GM21737 (cell line): ENCODE results near the gene LYRM2.
A peak's percentile ranks its signal among the peaks of the same experiment; 100 is the strongest.

Source experiments
- ATAC-seq: cut with Tn5 transposase; IDR thresholded peaks from one replicate; pipeline ENCODE4 v1.9.1; 2021; ENCODE audit warnings: mild to moderate bottlenecking, moderate library complexity; ENCODE audit not compliant: unreplicated experiment

LYRM2 gene

DNA sequence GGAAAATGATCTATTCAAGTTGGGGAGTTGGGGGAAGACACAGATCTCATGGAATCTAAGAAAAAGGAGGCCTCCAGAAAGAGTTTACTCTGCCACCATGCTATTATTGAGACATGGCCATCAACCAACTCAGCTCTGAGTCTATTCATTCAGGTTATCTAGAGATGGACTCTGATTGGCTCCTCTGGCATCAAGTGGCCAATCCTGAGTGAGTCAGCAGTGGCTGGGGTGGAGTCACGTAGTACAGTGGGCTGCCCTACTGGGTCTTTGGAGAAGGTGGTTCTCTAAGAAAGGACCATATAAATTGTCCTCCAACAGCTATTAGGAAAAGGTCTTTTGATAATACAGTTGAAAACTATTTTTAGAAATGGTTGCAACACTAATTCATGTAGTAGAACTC lies 42.1 kb downstream of the LYRM2 start:
- no peak for ATAC-seq

DNA sequence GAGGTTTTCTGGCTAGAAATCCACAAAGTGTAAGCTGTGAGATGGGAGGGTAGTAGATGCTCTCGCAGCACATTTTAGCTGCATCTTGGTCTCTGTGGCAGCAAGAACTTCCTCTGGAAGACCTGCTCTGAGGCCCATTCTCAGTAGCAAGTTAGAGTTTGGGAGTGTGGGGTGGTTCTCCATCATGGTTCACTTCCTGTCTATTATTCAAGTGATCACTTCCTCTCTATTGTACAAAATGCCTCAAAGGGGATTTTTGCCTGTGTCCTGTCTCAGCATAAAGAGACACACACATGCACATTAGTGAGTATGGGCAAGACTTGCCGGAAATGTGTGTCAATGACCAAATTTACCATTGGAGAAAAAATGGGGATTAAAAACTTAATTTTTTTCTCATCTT lies 42.5 kb downstream of the LYRM2 start:
- ATAC-seq, result peak; percentile 91

DNA sequence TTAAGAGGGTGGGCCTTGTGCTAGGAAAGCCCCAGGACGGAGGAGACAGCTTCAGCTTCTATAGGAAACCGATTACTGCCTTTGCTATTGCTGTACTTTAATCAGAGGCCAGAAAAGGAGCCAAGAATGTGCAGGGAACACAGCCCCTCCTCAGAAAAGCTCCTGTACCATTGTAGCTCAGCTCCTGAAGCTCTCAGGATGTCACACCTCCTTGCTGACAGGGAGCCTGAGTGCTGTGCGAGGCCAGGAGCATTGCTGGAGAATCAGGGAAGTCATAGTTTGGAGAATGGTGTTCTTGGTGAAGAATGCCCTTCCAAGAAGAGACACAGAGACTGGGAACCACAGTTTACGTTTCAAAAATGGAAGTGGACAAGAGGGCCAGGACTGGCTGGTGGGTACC lies 46.8 kb downstream of the LYRM2 start:
- ATAC-seq, result no peak

DNA sequence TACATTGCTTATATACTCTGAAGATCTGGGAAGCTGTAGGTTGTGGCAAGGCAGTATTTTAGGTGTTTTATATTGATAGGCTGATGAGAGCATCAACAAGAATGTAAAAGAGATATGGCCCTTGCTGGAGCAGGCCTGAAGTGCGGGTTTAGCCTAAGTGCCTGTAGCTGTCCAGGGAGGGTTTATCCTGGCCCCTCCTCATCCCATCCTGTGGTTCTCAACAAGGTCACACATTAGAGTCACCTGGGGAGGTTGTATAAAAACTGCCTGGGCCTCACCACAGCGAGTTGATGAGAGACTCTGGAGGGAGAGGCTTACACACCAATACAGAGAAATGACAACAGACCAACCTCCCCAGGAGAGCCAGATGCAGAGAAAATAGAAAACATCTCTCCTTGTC lies 48.4 kb downstream of the LYRM2 start:
- ATAC-seq, result no peak

DNA sequence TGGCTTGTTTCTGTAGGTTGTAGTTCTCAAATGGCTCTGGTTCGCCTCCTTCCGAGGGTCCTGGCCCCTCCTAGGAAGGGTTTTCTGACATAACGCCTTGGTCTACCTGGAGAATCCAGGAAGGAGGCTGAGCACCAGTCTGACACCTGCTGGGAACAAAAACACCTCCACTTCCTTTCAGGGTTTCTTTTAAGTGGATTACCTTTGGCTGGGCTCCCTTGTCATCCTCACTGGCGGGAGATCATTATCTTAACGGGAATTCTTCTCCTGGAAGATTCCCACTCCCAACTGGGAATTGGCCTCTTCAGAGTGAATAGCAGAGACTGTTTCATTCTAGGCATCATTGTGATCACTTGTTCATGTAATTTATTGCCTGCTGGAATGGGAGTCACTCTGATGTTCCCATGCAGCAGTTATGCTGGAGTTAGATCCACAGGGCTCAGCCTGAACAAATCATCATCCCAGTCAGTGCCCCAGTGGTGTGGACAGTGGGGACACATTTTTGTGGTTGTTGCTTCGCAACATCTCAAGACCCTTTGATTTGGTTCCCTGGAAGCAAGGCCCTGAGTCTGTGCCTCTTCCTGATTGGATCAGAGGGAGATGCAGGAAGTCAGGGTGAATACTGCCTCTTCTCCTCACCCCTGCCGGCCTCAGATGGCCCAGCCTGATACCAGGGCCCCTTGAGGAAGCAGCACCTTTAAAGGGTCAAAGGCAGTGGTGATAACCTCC lies 49.1 kb downstream of the LYRM2 start:
- no peak for ATAC-seq

DNA sequence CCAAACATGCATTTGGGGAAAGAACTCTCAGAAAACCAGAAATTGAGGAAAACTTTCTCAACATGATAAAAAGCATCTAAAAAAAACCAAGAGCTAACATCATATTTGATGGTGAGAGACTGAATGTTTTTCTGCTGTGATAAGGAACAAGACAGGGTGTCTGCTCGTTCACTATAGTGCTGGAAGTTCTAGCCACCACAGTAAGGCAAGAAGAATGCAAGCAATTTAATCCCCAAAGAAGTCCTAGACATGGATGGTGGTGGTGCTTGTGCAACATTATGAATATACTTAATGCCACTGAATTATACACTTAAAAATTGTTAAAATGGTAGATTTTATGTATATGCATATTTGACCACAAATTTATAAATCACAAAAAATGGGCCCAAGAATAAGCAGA lies 53.4 kb downstream of the LYRM2 start:
- ATAC-seq, result no peak

DNA sequence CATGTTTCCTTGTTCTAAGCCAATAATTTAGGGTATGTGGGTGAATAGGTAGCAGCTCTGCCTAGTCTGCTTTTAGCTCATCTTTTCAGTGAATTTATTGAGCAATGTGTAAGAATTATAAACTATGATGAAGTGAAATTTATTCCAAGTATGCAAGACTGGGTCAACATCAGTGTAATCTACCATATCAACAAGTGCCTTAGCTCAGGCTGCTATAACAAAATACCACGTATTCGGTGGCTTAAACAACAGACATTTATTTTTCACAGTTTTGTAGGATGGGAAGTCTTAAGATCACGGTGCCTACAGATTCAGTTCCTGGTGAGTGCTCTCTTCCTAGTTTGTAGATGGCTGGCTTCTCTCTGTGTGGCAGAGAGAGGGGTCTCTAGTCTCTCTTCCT lies 54.0 kb downstream of the LYRM2 start:
- no peak for ATAC-seq

DNA sequence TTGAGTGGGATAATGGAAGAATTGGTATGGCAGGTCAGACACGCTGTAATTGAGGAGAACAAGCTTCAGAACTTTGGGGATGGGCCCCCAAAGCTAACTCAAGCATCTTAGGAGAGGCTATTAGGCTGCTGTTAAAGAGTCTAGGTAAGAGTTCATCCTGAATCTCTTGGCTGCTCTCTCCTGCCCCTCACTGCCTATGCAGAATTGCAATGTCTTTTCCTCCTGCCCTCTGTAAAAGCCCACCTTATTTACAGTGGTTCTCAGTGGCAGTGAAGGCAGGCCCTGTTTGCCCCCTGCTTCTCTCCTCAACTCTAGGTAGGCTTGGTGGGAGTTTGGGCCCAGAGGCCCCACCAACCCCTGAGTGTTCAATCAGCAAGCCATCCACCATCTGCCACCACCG lies 55.0 kb downstream of the LYRM2 start:
- ATAC-seq, result no peak

DNA sequence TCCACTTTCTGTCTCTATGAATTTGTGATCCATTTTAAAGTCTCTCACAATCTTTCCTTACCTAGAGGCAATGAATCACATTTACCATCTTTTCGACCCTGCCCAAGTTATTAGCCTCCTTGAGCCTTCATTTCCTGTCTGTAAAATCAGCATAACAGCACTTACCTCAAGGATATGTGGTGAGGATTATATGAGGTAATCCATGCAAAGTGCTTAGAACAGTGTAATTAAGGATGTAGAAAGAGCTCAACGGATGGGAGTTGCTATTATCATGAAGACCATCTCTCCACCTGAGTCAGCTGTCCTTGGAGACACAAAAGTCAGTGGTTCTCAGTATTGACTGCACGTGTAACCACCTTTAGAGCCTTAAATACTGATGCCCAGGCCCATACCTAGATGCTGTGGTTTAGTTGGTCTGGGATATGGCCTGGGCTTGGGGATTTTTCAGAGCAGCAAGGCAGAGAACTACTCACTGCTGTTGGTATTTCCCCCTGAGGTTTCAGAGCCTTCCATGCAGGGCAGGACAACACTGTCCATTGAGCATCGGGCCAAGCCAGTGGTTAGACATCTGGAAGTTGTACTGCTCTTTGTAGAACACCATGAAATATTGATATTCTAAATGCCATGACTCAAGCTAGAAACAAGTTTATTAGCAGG lies 55.8 kb downstream of the LYRM2 start:
- ATAC-seq, result no peak

DNA sequence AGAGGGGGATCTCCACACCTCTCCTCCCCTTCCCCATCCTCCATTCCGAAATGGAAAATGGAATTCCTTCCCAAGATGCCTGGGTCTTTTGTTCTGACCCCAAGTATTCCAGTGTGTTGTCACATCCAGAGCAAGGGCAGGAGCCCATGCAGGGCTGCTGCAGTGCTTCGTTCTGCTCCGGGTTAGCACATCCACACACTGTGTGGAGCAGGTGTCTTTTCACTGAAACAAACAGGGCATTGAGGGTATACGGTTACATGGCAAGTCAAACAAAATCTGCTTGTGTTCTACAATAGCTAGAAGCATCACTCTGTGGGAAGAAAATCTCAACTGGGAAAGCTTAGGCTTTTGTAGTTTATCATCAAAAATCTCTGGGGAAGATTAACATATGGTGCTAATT lies 56.9 kb downstream of the LYRM2 start:
- ATAC-seq, result no peak

DNA sequence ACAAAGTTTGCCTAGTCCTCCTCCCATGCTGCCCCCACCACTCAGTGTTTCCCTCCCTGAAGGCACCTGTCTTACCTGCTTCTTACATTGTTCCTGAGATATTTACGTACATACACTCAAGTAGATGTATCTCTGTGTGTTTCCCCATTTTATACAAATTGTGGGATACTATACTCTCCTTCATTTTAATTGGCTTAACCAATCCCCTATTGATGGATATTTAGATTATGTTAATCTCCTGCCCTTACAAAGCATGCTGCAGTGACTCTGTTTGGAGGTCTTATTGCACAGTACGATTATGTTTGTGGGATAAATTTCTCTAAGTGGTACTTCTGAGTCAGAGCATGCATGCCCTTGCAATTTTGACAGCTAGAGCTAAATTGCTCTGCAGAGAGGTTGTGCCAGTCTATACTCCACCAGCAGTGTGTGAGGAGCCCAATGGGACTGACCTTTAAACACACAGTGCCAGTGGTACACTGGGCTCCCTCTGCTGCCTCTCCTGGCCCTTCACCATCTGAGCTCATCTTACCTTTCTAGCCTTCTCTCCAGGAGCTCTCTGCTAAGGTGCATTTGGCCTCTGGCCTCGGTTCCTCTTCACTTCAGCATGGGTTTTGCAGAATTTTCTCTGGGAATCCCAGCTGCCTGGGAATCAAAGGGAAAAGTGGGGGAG lies 57.4 kb downstream of the LYRM2 start:
- ATAC-seq, result no peak

DNA sequence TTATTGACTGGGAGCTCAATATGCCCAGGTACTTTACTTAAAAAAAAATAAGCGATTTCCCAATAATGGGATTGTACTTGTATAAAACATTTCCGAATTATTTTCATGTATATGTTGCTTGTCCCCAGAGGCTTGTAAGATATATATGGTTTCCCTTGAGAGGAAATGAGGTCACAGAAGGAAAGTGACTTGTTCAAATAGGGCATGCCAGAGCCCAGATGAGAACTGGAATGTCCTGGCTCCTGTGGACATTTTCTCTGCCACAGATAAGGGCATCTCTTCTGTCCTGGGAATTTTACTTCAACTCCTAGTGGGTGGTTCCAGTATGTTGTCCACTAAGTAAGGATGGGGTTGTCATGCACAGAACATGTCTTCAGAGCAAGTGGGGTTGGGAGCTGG lies 63.0 kb downstream of the LYRM2 start:
- no peak for ATAC-seq

DNA sequence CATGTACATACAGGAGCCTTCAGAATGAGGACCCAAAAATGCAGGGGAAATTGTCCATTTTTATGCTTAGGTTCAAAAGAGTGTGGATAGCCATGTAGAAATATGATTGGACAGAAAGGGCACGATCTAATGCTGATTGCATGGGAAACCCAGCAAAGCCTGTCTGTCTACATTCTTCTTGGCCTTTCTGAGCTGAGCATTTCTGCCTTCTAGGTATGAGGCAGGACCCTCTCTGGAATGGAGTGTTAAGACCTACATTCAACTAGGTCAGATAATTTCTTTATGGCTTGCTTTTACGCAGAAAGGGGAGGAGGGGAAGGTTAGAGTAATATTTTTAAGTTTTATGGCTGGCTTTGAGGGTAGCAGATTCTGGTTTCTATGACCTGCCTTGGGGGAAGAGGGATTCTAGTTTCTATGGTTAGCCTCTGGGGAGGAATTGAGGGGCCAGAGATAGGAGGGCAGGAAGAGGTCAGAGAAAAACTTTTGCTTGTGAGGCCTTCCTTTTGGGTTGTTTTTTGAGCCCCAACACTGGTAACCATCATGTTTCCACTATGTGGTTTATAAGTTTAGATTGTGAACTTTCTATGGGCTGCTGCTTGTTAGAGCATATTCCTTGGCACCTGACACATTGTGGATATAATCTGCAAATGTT lies 63.5 kb downstream of the LYRM2 start:
- ATAC-seq, result no peak

DNA sequence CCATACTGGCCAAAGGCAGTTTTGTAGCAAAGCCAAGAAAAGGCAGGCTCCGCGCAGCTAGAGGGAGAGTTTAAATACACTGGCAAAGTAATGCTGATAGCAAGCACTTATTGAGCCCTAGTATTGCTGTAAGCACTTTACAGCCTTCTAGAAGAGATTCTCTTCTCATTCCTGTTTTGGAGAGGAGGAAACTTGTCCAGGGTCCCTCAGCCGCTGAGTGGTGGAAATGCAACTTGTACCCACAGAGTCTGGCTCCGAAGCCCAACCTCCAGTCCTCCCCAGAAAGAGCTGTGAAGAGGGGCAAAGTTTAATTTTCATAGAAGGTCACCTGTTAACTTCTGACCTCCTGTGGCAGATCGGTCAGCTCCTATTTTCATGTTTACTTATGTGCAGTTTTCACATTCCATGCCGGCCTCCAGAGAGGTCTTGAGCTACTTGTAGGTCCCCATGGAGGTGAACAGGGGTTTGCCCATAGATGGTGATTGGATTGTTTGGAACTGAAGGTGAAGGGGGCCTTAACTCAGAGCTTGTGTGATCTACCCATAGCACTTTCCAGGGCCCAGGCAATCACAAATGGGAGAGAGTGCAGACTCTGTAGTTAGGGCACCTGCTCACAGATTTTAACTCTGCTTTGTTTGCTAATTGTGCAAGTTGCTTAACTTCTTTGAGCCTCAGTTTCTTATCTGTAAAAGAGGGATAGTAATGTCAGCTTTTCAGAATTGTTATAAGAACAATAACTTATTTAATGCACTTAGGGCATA lies 70.7 kb downstream of the LYRM2 start:
- ATAC-seq, result no peak

DNA sequence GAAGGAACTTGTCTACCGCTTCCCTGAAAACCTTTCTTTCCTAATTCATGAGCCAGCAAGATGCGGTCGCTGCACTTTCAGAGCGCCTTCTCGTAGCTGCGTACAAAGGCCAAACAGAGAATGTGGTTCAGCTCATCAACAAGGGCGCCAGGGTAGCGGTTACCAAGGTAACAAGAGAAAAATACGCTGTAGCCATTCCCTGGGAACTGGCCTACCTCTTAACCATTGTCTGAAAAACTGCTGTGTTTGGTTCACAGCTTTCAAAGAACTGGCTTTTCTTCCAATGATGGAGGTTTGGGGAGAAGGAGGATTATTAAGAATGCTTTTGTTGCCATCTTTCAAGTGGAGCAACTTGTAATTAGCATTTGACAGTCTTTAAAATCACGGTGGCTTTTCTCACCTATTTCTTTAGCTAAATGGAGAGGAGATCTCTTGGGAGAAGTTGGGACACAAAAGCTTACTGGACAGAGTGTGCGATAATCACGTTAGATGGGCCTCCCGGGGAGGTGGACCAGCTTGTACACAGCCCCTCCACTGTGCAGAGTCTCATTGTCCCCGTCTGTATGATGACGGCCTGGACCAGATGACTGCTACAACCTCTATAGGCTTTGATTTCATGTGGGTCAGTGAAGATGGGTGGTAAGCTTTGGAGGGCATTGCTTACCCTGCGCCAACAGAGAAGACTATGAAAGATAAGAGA lies 71.5 kb downstream of the LYRM2 start:
- no peak for ATAC-seq

DNA sequence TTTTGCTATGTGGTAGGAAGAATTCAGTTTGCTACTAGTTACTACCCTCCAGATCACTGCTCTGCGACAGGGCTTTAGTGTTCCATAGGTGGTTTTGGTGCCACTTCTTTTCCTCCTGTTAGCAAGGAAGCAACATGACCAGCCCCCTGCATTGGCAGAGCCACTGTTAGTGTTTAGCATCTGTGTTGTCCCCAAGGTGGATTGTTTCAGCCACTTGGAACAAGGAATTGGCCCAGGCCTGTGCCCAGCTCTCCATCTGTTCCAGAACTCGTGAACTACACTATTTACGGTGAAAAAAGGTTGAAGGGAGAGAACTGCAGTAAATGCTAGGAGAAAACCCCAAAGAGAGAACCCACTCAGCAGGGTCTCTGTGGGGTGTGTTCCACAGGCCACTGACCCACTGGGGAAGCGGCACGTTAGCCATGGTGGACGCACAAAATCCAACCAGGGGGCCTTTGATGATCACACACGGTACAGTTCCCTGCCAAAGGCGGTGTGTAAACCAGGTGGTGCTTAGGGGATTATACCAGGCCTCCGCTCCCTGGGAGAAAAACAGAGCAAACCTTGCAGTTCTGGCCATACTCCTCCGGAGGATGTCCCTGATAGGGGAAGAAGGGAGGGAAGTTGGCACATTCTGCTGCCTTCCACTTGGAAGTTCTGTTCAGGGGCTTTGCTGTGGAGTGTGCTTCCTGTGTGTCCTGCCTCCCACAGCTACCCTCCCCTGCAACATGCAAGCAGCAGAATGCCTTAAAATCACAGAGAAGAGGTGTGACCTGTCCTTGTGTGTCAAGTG lies 72.3 kb downstream of the LYRM2 start:
- no peak for ATAC-seq

DNA sequence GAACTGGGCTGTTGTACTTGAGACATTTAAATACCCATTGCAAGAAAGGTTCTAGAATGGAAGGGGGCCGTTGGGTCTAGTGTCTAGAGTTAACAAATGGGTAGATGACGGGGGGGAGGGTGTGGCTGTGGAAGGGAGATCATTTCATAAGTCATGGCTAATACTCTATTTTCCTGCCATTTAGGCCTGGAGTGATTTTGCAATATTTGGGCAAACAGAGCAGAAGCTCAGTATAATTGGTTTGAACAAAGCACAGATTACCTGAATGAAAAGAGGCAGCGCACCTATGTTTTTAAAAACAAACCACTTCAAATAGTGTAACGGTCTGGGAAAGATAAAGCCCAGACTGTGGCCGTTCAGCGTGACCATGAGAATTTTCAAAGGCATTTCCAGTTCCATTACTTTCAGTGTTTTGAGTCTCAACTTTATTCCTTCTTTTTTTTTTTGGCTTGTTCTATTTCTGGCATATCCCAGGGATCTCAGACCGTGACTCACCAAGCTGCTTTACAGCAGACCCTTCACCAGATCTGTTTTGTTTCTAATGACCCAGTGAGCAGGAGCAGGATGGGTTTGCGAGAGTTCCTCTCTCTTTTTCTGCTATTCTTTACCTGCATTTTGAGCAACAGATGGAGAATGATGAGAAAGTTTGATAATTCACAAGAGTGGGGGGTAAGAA lies 73.7 kb downstream of the LYRM2 start:
- ATAC-seq, result no peak

DNA sequence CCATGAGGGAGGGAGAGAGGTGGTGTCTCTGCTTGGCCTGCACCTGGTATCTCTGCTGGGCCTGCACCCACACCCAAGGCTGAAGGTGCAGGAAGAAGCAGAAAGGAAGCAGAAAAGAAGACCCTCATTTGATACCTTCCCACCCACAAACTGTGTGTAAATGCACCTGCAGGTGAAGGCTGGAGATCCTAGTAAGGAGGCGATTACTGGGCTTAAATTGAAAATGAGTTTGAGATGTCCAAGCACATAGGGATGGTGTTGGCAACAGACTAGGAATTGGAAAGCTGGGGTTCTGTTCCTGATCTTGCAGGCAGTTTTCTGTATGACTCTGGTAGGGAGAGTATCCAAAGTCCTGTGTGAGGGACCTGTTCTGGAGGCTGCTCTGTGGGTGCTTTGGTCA lies 74.7 kb downstream of the LYRM2 start:
- ATAC-seq, result no peak
